HL-60/S4 (cell line): Measurements from ENCODE around the gene FCHO2.
"Not testable (repeated sequence)": the region's sequence is repeated elsewhere in the genome, so short reads cannot be mapped to it uniquely, and the experiment has no call there.

Experiments
- in situ Hi-C: fragments of 300-500 bp; cut with MboI; formaldehyde crosslinking; loops from 2 replicates; pipeline ENCODE4 v1.14.3; 2022; ENCODE audit warnings: low sequenced_read_pairs

The FCHO2 gene

GRCh38 chr5:72955768-72956323 is at the start of gene FCHO2:
TSS of gene FCHO2 (plus strand) at chr5:72956041. CDS start at chr5:72956097, 56 bp downstream.
- in situ Hi-C loops = no loop called here

- in situ Hi-C loops = no loop called here
These were observed 49.0 kb upstream of the FCHO2 start for GRCh38 chr5:72906806-72907205.

GRCh38 chr5:72908664-72909063 is 47.2 kb upstream of the FCHO2 start:
- in situ Hi-C loops = no loop called here

GRCh38 chr5:72917371-72917776 is 38.5 kb upstream of the FCHO2 start:
- in situ Hi-C loops = no loop called here

GRCh38 chr5:72920690-72921502 is 34.9 kb upstream of the FCHO2 start:
- in situ Hi-C loops = no loop called here

- in situ Hi-C loops = no loop called here
These were observed 34.0 kb upstream of the FCHO2 start for GRCh38 chr5:72921886-72922285.

- in situ Hi-C loops = no loop called here
These were observed 33.4 kb upstream of the FCHO2 start for GRCh38 chr5:72922422-72922821.

GRCh38 chr5:72925336-72926010 is 30.4 kb upstream of the FCHO2 start:
- in situ Hi-C loops = no loop called here

- in situ Hi-C loops = not testable (repeated sequence)
These were observed 23.2 kb upstream of the FCHO2 start for GRCh38 chr5:72932686-72933085.

GRCh38 chr5:72934953-72935725 is 20.7 kb upstream of the FCHO2 start:
- in situ Hi-C loops = not testable (repeated sequence)

- in situ Hi-C loops = no loop called here
These were observed 18.9 kb upstream of the FCHO2 start for GRCh38 chr5:72936893-72937292.

- in situ Hi-C loops = no loop called here
These were observed 18.3 kb upstream of the FCHO2 start for GRCh38 chr5:72937517-72938061.

GRCh38 chr5:72938206-72938605 is 17.6 kb upstream of the FCHO2 start:
- in situ Hi-C loops = no loop called here

GRCh38 chr5:72940082-72940481 is 15.8 kb upstream of the FCHO2 start:
- in situ Hi-C loops = no loop called here

- in situ Hi-C loops = no loop called here
These were observed 12.5 kb upstream of the FCHO2 start for GRCh38 chr5:72943307-72943706.

- in situ Hi-C loops = no loop called here
These were observed 8.3 kb upstream of the FCHO2 start for GRCh38 chr5:72947498-72947897.

- in situ Hi-C loops = no loop called here
These were observed 6.4 kb upstream of the FCHO2 start for GRCh38 chr5:72949481-72949880.

- in situ Hi-C loops = no loop called here
These were observed 4.0 kb upstream of the FCHO2 start for GRCh38 chr5:72951671-72952468.

GRCh38 chr5:72954389-72954788 is 1.5 kb upstream of the FCHO2 start:
- in situ Hi-C loops = no loop called here

GRCh38 chr5:72955143-72955767 is 586 bp upstream of the FCHO2 start:
- in situ Hi-C loops = no loop called here
